Measurements from ENCODE around the gene ZNF423.
A peak's percentile ranks its signal among the peaks of the same experiment; 100 is the strongest.

Gene ZNF423

GRCh38 chr16:49780433-49780832 lies 75.5 kb downstream of the ZNF423 start:
- TF ChIP-seq ZNF274 (IDR thresholded peaks at IDR 0.05; ENCODE audit: low read depth, low read length) (no peak), SUZ12 (IDR thresholded peaks at IDR 0.05; ENCODE audit: extremely low read depth, insufficient read depth, insufficient read length) (no peak), YY1 (IDR thresholded peaks at IDR 0.05; ENCODE audit: insufficient read depth, insufficient read length) (no peak)
- no peak overlapping the region for H3K4me3 ChIP-seq (ENCODE audit: insufficient read length, low read depth)
- H3K36me3 ChIP-seq (ENCODE audit: insufficient read depth, insufficient read length, low read length): peaks cover 34% of the 10 kb centered on the region
- H3K9ac ChIP-seq (ENCODE audit: insufficient read length, low read depth): no peak overlapping the region
- no peaks in the 10 kb centered on the region for H3K27me3 ChIP-seq (ENCODE audit: insufficient read depth, insufficient read length)
- no peak for DNase-seq (ENCODE audit: low read depth, low spot score)
- H3K4me1 ChIP-seq (ENCODE audit: insufficient read depth, insufficient read length): peaks cover 13% of the 10 kb centered on the region
- no peaks in the 10 kb centered on the region for H3K9me3 ChIP-seq (ENCODE audit: insufficient read depth, low read length)

GRCh38 chr16:49779979-49780378 lies 75.9 kb downstream of the ZNF423 start:
- Histone ChIP-seq H3K4me1 (ENCODE audit: insufficient read depth, insufficient read length) (peaks cover 16% of the 10 kb centered on the region), H3K36me3 (ENCODE audit: insufficient read depth, insufficient read length, low read length) (peaks cover 33% of the 10 kb centered on the region), H3K9me3 (ENCODE audit: insufficient read depth, low read length) (no peaks in the 10 kb centered on the region), H3K9ac (ENCODE audit: insufficient read length, low read depth) (no peak overlapping the region), H3K4me3 (ENCODE audit: insufficient read length, low read depth) (no peak overlapping the region), H3K27me3 (ENCODE audit: insufficient read depth, insufficient read length) (no peaks in the 10 kb centered on the region)
- no peak for DNase-seq (ENCODE audit: low read depth, low spot score)
- no peak for TF ChIP-seq ZNF274 (IDR thresholded peaks at IDR 0.05; ENCODE audit: low read depth, low read length)
- no peak for TF ChIP-seq SUZ12 (IDR thresholded peaks at IDR 0.05; ENCODE audit: extremely low read depth, insufficient read depth, insufficient read length)
- no peak for TF ChIP-seq YY1 (IDR thresholded peaks at IDR 0.05; ENCODE audit: insufficient read depth, insufficient read length)

GRCh38 chr16:49778202-49778930 lies 77.5 kb downstream of the ZNF423 start:
- Histone ChIP-seq H3K9ac (ENCODE audit: insufficient read length, low read depth) (no peak overlapping the region), H3K4me1 (ENCODE audit: insufficient read depth, insufficient read length) (peaks cover 25% of the 10 kb centered on the region), H3K4me3 (ENCODE audit: insufficient read length, low read depth) (no peak overlapping the region), H3K36me3 (ENCODE audit: insufficient read depth, insufficient read length, low read length) (peaks cover 33% of the 10 kb centered on the region), H3K27me3 (ENCODE audit: insufficient read depth, insufficient read length) (no peaks in the 10 kb centered on the region), H3K9me3 (ENCODE audit: insufficient read depth, low read length) (no peaks in the 10 kb centered on the region)
- DNase-seq (ENCODE audit: low read depth, low spot score): no peak
- TF ChIP-seq YY1 (IDR thresholded peaks at IDR 0.05; ENCODE audit: insufficient read depth, insufficient read length) (no peak), ZNF274 (IDR thresholded peaks at IDR 0.05; ENCODE audit: low read depth, low read length) (no peak), SUZ12 (IDR thresholded peaks at IDR 0.05; ENCODE audit: extremely low read depth, insufficient read depth, insufficient read length) (no peak)

GRCh38 chr16:49776734-49777133 lies 79.2 kb downstream of the ZNF423 start:
- H3K4me3 ChIP-seq (ENCODE audit: insufficient read length, low read depth): no peak overlapping the region
- peaks cover 38% of the 10 kb centered on the region for H3K36me3 ChIP-seq (ENCODE audit: insufficient read depth, insufficient read length, low read length)
- TF ChIP-seq SUZ12 (IDR thresholded peaks at IDR 0.05; ENCODE audit: extremely low read depth, insufficient read depth, insufficient read length) (no peak), YY1 (IDR thresholded peaks at IDR 0.05; ENCODE audit: insufficient read depth, insufficient read length) (no peak), ZNF274 (IDR thresholded peaks at IDR 0.05; ENCODE audit: low read depth, low read length) (no peak)
- DNase-seq (ENCODE audit: low read depth, low spot score): no peak
- peaks cover 25% of the 10 kb centered on the region for H3K4me1 ChIP-seq (ENCODE audit: insufficient read depth, insufficient read length)
- H3K27me3 ChIP-seq (ENCODE audit: insufficient read depth, insufficient read length): no peaks in the 10 kb centered on the region
- H3K9ac ChIP-seq (ENCODE audit: insufficient read length, low read depth): no peak overlapping the region
- H3K9me3 ChIP-seq (ENCODE audit: insufficient read depth, low read length): no peaks in the 10 kb centered on the region

- no peaks in the 10 kb centered on the region for H3K27me3 ChIP-seq (ENCODE audit: insufficient read depth, insufficient read length)
- TF ChIP-seq YY1 (IDR thresholded peaks at IDR 0.05; ENCODE audit: insufficient read depth, insufficient read length) (no peak), ZNF274 (IDR thresholded peaks at IDR 0.05; ENCODE audit: low read depth, low read length) (no peak), SUZ12 (IDR thresholded peaks at IDR 0.05; ENCODE audit: extremely low read depth, insufficient read depth, insufficient read length) (no peak)
- no peaks in the 10 kb centered on the region for H3K9me3 ChIP-seq (ENCODE audit: insufficient read depth, low read length)
- H3K4me3 ChIP-seq (ENCODE audit: insufficient read length, low read depth): no peak overlapping the region
- peaks cover 37% of the 10 kb centered on the region for H3K36me3 ChIP-seq (ENCODE audit: insufficient read depth, insufficient read length, low read length)
- peaks cover 25% of the 10 kb centered on the region for H3K4me1 ChIP-seq (ENCODE audit: insufficient read depth, insufficient read length)
- peak; percentile 30 for DNase-seq (ENCODE audit: low read depth, low spot score)
- no peak overlapping the region for H3K9ac ChIP-seq (ENCODE audit: insufficient read length, low read depth)
Observed at GRCh38 chr16:49776085-49776595, 79.8 kb downstream of the ZNF423 start.

GRCh38 chr16:49775581-49775980 lies 80.3 kb downstream of the ZNF423 start:
- DNase-seq (ENCODE audit: low read depth, low spot score): no peak
- Histone ChIP-seq H3K9ac (ENCODE audit: insufficient read length, low read depth) (no peak overlapping the region), H3K4me1 (ENCODE audit: insufficient read depth, insufficient read length) (peaks cover 29% of the 10 kb centered on the region), H3K36me3 (ENCODE audit: insufficient read depth, insufficient read length, low read length) (peaks cover 36% of the 10 kb centered on the region), H3K27me3 (ENCODE audit: insufficient read depth, insufficient read length) (no peaks in the 10 kb centered on the region), H3K4me3 (ENCODE audit: insufficient read length, low read depth) (no peak overlapping the region), H3K9me3 (ENCODE audit: insufficient read depth, low read length) (no peaks in the 10 kb centered on the region)
- TF ChIP-seq YY1 (IDR thresholded peaks at IDR 0.05; ENCODE audit: insufficient read depth, insufficient read length) (no peak), SUZ12 (IDR thresholded peaks at IDR 0.05; ENCODE audit: extremely low read depth, insufficient read depth, insufficient read length) (no peak), ZNF274 (IDR thresholded peaks at IDR 0.05; ENCODE audit: low read depth, low read length) (no peak)

GRCh38 chr16:49775018-49775417 lies 80.9 kb downstream of the ZNF423 start:
- Histone ChIP-seq H3K4me1 (ENCODE audit: insufficient read depth, insufficient read length) (peaks cover 30% of the 10 kb centered on the region), H3K27me3 (ENCODE audit: insufficient read depth, insufficient read length) (no peaks in the 10 kb centered on the region), H3K9ac (ENCODE audit: insufficient read length, low read depth) (no peak overlapping the region), H3K4me3 (ENCODE audit: insufficient read length, low read depth) (no peak overlapping the region), H3K9me3 (ENCODE audit: insufficient read depth, low read length) (no peaks in the 10 kb centered on the region), H3K36me3 (ENCODE audit: insufficient read depth, insufficient read length, low read length) (peaks cover 32% of the 10 kb centered on the region)
- no peak for DNase-seq (ENCODE audit: low read depth, low spot score)
- TF ChIP-seq ZNF274 (IDR thresholded peaks at IDR 0.05; ENCODE audit: low read depth, low read length): no peak
- no peak for TF ChIP-seq YY1 (IDR thresholded peaks at IDR 0.05; ENCODE audit: insufficient read depth, insufficient read length)
- no peak for TF ChIP-seq SUZ12 (IDR thresholded peaks at IDR 0.05; ENCODE audit: extremely low read depth, insufficient read depth, insufficient read length)
